ENCODE results near the gene TWIST1.

Gene TWIST1

GRCh38 chr7:19094598-19095352 is 22.7 kb downstream of the TWIST1 start:
- DNase-seq, result no peak

GRCh38 chr7:19094138-19094537 is 23.3 kb downstream of the TWIST1 start:
- no peak for DNase-seq

GRCh38 chr7:19091550-19092200 is 25.8 kb downstream of the TWIST1 start:
- no peak for DNase-seq

- DNase-seq, result no peak
Measured at GRCh38 chr7:19090526-19090925, 26.9 kb downstream of the TWIST1 start.

- no peak for DNase-seq
Measured at GRCh38 chr7:19089797-19090196, 27.6 kb downstream of the TWIST1 start.

GRCh38 chr7:19089378-19089777 is 28.1 kb downstream of the TWIST1 start:
- no peak for DNase-seq

- no peak for DNase-seq
Measured at GRCh38 chr7:19080093-19080492, 37.3 kb downstream of the TWIST1 start.

GRCh38 chr7:19079066-19079465 is 38.4 kb downstream of the TWIST1 start:
- DNase-seq, result no peak

GRCh38 chr7:19069842-19070241 is 47.6 kb downstream of the TWIST1 start:
- no peak for DNase-seq

GRCh38 chr7:19066170-19066569 is 51.3 kb downstream of the TWIST1 start:
- no peak for DNase-seq

All from NCI-H82 (cell line).